ENCODE results near the gene ALPL.

Gene ALPL

DNA sequence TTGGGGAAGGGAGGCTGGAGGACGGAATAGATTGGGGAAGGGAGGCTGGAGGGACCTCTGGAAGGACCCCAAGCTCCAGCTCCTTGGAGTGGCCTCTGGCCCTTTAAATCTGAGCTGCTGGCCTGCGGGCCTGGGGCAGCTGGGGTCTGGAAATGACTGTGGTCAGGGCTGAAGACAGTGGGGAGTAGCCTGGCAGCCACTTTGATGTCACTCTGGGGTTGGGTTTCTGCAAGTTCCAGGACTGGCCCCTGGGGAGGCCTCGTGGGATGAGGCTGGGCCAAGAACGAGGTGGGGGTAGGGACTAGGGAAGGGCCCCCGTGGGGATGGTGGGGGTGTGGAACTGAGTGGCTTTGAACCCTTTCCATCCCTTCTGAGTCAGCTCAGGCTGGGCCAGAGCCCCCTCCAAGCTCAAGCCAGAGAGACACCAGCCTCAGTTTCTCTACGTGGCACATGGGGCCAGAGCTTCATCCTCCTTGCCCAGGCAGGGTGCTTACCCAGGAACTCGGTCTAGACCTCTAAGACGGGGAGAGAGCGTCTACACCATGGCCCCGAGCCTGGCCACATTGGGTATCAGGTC, 59.7 kb downstream of the ALPL start:
- H3K4me3 ChIP-seq = no peak overlapping the region
- TF ChIP-seq, protein P1, sequence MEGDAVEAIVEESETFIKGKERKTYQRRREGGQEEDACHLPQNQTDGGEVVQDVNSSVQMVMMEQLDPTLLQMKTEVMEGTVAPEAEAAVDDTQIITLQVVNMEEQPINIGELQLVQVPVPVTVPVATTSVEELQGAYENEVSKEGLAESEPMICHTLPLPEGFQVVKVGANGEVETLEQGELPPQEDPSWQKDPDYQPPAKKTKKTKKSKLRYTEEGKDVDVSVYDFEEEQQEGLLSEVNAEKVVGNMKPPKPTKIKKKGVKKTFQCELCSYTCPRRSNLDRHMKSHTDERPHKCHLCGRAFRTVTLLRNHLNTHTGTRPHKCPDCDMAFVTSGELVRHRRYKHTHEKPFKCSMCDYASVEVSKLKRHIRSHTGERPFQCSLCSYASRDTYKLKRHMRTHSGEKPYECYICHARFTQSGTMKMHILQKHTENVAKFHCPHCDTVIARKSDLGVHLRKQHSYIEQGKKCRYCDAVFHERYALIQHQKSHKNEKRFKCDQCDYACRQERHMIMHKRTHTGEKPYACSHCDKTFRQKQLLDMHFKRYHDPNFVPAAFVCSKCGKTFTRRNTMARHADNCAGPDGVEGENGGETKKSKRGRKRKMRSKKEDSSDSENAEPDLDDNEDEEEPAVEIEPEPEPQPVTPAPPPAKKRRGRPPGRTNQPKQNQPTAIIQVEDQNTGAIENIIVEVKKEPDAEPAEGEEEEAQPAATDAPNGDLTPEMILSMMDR (IDR thresholded peaks at IDR 0.05) = no peak
- DNase-seq (ENCODE audit: low spot score) = no peak
- H3K27ac ChIP-seq = no peak overlapping the region

DNA sequence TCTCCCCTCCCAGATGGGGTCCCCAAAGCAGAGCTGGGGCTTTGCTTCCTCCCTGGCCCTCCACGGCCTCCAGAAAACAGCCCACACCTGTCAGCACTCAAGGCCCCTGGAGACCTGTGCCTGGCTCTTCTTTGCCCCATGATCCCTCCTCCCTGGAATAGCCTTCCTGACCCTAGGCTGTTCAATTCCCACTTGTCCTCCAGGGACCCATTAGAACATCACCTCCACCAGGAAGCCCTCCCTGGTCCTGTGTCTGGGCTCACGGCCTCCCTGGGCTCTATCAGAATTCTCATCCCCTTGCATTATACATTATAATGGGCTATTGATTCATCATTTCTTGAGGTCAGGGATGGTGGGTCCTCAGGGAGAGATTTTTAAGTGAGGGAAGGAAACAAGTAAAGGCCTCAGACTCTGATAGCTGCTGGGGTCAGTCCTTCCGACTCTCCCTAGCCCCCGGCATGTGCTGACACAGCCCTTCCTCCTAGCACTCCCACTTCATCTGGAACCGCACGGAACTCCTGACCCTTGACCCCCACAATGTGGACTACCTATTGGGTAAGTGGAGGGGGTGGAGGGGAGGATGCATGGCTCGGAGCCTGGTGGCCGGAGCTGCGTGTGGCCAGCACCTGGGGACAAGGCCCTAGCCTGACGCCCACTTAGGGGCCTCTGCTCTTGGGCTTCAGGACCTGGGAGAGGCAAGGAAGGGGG, 60.8 kb downstream of the ALPL start:
- TF ChIP-seq, protein P1 (IDR thresholded peaks at IDR 0.05) = no peak
- no peak for DNase-seq (ENCODE audit: low spot score)
- Histone ChIP-seq H3K4me3 (no peak overlapping the region), H3K27ac (no peak overlapping the region)

DNA sequence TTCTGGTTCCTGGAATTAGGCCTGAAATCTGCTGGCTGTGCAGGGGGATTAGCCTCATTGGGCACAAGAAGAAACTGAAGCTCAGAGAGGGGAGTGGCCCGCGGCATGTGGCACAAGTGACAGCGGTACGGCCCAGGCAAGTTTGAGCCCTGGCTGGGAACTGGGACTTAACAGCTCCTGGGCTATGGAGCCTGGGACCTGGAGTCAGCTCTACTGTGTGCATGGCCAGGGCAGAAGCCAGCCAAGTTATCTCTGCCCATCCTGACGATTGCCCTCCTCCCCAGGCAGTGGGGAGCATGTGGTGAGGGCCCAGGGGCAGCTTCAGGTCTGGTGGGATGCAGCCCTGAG, 61.3 kb downstream of the ALPL start:
- Histone ChIP-seq H3K27ac (no peak overlapping the region), H3K4me3 (no peak overlapping the region)
- TF ChIP-seq, protein P1 (IDR thresholded peaks at IDR 0.05) = no peak
- DNase-seq (ENCODE audit: low spot score) = no peak

DNA sequence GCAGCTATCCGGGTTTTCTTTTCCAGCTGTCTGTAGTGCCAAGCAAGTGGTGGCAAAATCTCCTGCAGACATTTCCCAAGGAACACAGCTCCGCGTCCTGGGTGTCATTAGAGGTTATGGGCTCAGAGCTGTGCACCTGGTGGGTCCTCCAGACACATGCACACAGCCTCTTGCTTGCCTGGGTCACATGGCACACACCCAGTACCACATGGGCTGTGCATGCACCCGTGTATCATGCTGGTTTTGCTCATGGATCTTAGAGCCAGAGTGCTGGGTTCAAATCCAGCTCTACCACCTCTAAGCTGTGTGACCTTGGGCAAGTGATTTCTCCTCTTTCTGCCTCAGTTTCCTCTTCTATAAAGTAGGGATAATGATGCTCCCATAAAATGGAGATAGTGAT, 61.7 kb downstream of the ALPL start:
- no peak overlapping the region for H3K27ac ChIP-seq
- DNase-seq (ENCODE audit: low spot score) = no peak
- no peak overlapping the region for H3K4me3 ChIP-seq
- TF ChIP-seq, protein P1 (IDR thresholded peaks at IDR 0.05) = no peak

DNA sequence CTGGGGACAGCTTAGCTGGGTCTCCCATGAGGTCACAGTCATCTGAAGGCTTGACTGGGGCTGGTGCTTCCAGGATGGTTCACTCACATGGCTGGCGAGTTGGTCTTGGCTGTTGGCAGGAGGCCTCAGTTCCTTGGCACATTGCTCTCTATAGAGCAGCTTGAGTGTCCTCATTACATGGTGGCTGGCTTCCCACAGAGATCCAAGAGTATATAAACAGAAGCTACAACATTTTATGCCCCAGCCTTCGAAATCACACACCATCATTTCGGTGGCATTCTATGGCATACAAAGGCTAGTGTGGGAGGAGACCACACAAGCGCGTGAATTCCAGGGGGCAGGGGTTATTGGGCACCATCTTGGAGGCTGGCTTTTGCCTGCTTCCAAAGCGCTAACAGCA, 63.0 kb downstream of the ALPL start:
- Histone ChIP-seq H3K4me3 (no peak overlapping the region), H3K27ac (no peak overlapping the region)
- TF ChIP-seq, protein P1 (IDR thresholded peaks at IDR 0.05) = no peak
- DNase-seq (ENCODE audit: low spot score) = no peak

DNA sequence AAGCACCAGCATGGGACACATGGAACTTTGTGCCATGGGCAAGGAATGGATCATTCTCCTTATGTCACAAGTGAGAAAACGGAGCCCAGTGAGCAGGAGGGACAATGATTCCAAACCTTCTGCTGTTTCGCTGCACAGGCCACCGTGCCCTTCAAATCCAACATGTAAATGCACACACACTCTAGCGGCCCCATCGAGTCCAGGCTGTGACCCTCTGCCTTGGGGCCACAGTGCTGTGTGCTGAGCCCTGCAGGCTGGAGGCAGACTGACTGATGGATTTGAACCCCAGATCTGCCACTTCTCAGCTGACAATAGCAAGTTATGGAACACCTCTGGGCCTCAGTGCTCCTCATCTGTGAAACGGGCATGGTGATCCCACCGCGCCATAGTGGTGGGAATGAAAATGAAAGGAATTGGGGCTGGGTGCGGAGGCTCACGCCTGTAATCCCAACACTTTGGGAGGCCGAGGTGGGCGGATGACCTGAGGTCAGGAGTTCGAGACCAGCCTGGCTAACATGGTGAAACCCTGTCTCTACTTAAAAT, 63.6 kb downstream of the ALPL start:
- Histone ChIP-seq H3K27ac (no peak overlapping the region), H3K4me3 (no peak overlapping the region)
- no peak for DNase-seq (ENCODE audit: low spot score)
- TF ChIP-seq, protein P1 (IDR thresholded peaks at IDR 0.05) = no peak

DNA sequence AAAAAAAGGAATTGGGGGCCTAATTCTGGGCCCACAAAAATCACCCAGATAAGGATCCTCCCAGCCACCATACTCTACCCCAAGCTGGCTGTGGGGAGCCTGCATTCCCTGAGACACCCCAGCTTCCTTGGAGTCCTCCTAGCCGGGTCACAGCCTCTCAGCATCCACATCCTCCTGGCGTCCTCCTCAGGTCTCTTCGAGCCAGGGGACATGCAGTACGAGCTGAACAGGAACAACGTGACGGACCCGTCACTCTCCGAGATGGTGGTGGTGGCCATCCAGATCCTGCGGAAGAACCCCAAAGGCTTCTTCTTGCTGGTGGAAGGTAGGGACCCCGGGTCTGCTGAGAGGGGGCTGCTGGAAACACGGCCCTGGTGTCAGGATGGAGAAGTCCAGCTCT, 64.3 kb downstream of the ALPL start:
- no peak overlapping the region for H3K27ac ChIP-seq
- TF ChIP-seq, protein P1 (IDR thresholded peaks at IDR 0.05) = no peak

More for the DNA sequence above, 64.3 kb downstream of the ALPL start:
- no peak for DNase-seq (ENCODE audit: low spot score)
- H3K4me3 ChIP-seq = no peak overlapping the region
